ENCODE data around the gene BAZ2B.
"Not testable (repeated sequence)": the region's sequence is repeated elsewhere in the genome, so short reads cannot be mapped to it uniquely, and the experiment has no call there.

BAZ2B gene

DNA sequence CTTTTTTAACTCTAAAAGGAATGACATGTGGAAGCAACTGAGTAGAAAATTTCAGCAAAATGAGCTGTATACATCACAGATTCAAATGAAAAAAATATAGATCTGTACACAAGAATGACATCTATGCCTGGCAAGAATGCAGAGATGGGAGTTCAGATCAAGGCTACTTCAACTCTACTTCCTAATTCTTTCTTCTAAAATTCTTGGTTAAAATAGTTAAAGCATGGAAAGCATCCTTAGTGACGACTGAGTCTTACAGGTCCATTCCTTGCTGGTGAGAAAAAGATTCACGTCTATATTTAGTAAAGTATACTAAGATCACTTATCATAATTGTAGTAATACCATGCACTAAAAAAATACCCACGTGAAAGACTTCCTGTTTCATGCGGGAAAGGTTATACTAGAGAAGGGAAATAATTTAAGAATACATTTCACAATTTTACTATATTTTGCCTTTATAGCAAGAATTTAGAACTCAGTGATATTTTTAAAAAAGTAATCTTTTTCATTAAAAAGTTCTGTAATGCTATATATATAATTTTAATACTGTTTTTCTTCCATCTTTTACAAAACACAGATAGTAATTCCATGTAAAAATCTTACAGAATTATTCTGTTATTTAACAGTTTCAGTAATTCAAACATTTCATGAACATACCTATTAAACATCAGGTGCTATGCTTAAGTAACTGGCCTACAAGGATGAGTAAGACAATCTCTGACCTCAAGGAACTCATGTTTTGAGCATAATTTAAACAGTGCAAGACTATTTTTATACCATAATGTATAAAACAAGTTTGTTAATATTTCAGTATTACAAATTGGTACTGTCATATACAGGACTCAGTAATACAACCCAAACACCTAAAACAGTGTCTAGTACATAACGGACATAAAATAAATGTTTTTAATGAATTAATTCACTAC, 159.6 kb downstream of the BAZ2B start:
- DNase-seq: no peak

DNA sequence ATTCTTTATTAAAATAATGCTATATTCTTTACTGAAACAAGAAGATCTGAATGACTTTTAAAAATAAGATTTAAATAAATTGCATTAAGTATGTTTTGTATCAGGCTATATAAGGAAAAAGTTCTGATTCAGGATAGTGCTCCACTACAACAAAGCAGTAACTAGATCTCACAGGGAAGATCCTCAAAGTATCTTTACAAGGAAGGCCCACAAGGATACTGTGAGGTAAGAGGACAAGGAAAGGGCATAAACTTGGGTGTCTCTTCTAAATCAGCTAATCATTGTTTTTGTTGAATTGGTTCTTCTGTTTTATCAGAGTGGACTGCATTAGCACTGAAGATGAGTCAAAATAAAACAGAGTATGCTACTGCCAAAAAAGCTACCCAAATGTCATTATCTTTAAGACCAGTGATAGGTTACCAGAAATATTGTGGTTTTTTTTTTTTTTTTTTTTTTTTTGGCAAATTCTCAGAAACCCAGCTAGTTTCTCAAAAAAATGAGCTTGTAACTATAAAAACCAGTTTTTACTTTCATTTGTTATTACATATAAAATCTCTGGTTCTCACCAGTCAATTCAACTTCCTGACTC, 160.9 kb downstream of the BAZ2B start:
- DNase-seq: no peak

DNA sequence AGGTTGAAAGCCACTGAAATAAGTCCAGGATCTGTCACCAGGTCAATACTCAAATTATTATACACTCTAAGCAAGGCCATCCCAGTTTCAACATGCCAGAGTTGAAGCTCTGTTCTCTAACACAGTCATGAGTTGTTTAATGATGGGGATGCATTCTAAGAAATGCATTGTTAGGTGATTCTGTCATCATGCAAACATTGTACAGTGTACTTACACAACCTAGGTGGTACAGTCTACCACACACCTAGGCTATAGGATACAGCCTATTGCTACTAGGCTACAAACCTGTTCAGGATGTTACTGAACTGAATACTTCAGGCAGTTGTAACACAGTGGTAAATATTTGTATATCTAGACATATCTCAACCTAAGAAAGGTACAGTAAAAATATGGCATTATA, 162.2 kb downstream of the BAZ2B start:
- no peak for DNase-seq

DNA sequence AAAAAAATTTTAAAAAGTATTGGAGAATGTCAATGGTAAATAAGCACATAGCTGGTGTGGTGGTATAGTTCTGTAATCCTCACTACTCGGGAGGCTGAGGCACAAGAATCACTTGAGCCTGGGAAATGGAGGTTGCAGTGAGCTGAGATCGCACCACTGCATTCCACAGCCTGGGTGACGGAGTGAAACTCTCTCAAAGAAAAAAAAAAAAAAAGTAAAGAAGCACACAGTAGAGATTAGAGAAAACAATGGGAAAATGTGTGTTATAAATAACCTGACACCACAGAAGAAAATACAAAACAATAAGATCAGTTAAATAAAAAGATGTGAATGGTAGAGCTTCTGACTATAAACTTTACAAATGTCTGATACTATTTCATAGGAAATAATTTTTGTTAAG, 166.2 kb downstream of the BAZ2B start:
- no peak for DNase-seq

DNA sequence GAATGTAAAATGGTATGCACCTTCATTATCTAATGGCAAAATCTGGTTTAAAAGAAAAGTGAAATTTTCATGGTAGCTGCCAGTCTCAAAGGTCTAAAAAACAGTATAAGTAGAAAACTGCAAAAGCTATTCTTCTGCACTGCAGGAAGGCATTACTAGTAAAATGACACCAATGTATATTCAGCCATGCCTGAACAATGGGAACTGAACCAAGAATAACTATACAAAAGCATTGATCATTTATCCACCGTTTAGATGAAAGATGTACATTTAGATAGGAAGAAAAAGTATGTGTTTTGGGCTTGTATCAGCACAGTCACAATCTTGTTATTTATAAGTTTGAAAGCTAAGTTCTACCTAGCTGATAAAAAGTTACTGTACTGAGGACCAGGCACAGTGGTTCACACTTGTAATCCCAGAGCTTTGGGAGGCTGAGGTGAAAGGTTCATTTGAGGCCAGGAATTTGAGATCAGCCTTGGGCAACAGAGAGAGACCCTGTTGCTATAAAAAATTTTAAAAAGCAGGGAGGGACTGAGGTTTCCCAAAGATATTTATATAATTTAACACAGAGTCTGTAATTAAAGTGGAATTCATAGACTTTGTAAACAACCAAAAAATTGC, 166.7 kb downstream of the BAZ2B start:
- no peak for DNase-seq

DNA sequence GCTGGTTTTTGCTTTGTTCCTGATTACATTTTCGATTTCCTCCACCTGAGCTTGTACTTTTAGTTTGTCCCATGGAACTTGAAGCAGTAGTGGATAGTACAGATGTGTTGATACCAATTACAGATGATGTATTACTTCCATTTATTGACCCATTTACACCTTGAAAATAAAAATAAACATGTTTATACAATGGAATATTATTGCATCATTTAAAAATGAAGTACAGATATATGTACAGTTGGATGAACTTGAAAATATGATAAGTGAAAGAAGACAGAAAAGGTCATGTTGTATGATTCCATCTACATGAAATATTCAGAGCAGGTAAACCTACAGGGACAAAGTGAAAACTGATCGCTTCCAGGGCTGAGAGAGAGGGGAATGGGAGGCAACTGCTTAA, 169.5 kb downstream of the BAZ2B start:
- DNase-seq: no peak

DNA sequence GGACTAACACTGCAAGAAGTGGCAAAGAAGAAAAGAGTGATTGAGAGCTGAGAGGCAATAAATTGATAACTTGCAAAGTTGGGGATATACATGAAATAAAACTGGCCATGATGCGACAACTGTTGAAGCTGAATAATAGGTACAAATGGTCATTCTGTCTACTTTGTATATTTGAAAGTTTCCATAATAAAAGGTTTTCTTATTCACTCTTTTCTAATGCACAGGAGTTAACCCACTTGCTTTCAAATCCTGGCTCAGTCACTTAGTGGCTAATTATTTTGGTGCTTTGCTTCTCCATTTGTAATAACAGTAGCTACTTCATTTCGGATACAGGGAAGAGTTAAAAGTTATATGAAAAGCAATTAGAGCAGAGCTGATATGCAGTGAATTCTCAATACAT, 170.1 kb downstream of the BAZ2B start:
- DNase-seq: no peak

DNA sequence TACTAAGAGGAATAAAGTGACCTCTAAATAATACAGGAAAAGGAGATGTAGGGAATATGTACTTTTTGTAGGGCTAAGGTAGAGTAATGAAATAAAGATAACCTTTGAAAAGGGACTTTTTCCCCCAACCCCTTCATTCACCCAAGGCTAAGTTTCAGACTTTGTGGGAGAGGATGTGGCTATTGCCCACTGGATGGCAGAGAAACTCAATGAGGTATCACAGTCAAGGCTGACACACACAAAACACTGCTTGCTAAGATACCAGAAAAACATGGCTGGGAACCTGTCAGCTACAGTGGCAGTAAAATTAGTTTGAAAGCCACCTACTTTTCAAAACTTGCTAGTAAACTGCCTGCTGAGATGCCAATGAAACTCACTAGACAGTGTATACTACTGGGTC, 171.0 kb downstream of the BAZ2B start:
- DNase-seq: no peak

DNA sequence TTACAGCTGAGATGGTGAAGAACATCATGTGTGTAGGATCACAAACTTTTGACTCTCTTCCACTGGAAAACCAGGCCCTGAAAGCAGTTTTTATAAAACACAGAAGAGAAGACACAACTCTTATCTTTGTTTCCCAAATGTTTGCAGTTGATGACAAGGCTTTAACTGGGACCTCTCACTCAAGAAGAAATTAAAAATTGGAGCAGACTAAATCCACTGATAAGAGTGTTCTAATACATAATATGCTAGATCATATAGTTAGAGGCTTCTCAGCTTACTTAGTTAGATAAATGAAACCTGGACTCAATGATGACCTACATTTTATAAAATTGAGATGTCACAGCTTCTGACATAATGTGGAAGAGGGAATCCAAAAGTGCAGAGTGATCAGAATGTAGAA, 171.6 kb downstream of the BAZ2B start:
- DNase-seq: no peak

DNA sequence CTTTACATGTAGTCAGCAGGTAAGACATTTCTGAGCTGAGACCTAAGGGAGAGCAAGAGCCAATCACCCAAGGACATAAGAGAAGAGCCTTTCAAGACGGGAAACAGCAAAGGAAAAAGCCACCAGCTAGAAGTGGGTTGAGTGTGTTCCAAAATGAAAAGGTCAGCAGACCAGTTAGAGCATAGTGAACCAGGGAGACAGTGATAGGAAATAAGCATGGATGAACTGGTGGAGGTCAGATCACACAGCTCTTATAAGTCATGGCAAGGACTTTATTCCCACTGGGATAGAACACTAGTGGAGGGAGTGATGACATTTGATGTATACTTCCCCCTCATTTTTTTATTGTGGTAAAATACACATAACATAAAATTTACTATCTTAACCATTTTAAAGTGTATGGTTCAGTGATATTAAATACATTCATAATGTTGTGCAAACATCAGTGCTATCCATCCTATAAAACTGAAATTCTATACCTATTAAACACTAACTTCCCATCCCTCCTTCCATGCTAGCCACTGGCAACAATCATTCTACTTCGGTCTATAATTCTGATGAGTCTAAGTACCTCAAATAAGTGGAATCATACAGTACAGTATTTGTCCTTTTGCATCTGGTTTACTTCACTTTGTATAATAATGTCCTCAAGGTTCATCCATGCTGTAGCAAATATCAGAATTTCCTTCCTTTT, 174.0 kb downstream of the BAZ2B start:
- DNase-seq: no peak

DNA sequence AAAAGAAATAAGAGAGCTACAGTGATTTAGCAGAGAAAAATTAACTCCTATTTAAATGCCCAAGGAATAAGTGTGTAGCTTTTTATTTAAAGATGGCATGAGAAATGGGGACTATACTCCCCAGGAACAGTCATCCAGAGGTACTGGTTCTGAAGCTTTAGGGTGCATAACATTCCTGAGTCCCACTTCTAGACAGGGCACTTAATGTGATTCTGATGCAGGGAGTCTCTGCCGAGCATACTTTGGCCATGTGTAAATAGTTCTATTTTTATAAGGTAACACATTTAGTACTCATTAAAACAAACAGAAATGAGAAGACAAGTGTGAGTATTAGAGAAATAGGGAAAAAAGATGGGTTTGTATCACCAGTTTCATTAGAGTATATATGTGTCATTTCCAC, 175.2 kb downstream of the BAZ2B start:
- no peak for DNase-seq

DNA sequence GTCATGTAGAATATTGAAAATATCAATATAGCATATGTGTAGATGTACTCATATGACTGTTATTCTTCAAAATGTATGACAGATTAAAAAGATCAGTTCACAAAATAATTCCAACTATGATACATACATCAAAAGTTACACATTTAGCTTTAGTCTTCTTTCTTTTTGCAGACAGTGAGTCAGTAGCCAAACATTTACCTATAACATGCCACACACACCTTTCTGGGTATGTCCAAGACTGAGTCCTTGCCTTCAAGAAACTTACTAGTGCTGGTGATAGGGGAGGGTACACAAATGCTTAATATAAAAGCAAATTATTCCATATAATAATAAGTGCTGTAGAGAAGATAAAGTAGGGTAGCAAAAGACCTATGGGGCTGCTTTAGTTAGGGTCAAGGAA, 176.9 kb downstream of the BAZ2B start:
- no peak for DNase-seq

DNA sequence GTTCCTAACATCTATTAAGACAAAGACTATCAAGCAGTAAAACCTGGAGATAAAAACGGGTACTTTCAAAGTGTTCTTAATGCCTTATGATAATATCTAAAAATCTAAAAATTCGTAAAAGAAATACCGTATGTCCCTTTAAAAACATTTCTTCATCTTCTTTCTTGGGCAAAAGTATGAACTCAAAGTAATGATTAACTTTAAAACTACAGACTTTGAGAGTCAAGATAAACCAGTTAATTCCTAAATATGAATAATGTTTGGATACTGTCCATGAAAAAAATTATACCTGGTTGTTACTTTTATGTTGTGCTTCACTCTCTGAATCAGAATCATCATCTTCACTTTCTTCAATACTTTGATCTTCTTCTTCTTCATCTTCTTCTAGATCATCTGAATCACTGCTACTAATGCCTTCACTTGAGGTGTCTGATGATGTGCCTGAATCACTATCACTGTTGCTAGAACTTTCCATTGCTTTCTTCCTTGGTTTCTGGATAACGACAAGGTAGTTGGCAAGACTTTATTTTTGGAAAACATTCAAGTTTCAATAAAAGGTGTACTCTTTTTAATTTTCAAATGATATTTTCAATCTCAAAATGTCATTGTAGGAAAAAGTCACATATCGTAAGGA, 177.5 kb downstream of the BAZ2B start:
- no peak for DNase-seq

DNA sequence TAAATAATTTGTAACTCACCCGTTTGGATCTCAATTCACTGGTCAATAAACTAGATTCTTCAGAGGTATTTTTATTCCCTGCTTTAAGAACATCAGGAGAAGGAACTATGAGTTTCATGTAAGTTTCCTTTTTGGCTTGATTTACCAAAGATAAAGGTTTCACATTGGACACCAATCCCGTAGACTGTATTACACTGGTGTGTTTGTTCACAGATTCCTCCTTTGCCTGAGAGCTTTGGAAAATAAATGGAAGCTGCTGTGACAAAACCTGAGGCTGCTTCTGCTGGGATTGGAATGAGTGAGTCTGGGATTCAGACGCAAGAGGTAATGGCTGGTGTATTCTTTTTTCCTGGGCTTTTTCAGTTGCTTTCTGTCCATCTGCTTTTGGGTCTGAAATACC, 178.1 kb downstream of the BAZ2B start:
- no peak for DNase-seq

DNA sequence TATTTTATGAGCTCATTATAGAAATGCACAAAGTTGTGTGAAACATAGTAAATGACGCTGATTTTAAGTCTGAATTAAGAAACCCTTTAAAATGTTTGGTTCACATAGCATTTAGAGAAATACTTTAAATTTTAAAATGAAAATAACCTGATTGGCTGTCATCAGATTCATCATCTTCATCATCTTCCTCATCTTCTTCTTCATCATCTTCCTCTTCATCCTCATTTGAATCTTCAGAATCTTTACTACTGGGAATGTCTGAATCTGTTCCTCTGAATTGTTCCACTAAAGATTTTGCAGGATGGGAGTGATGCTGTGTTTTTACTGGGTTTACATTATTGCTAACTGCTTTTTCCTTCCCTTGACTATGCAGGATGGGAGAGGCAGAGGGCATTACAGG, 183.7 kb downstream of the BAZ2B start:
- DNase-seq: no peak

DNA sequence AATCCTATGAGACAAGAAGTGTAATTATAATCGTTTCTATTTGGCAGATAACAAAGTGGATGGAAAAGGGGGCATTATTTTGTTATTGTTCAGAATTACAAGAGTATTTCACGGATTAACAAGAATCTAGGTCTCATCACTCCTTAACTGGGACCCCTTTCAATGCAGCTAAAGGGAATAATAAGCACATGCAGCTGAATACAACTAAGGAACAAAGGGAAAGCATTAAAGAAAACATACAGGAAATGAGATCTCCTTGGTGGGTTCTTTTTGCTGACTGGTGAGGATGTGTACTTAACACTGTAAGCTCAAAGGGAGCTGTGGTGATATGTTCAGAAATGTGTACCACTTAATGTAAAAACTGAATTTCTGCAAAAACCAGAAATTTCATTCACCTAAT, 189.3 kb downstream of the BAZ2B start:
- no peak for DNase-seq

DNA sequence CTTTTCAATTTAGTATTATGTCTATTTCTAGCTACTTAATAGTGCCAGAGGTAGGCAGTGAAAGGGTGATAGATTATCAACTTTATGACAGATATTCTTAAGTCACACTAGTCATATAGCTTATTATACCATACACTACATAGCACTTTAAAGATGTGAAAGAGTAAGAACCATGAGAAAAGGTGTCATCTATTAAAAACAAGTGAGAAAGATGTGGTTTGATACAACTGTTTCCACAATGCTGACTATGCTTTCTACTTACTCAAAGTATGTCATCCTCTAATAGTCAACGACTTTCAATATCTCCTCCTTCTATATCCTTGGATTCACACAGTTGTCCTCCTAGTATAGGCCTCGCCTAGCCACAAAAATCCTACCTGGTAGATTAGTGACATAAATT, 196.9 kb downstream of the BAZ2B start:
- DNase-seq: no peak

DNA sequence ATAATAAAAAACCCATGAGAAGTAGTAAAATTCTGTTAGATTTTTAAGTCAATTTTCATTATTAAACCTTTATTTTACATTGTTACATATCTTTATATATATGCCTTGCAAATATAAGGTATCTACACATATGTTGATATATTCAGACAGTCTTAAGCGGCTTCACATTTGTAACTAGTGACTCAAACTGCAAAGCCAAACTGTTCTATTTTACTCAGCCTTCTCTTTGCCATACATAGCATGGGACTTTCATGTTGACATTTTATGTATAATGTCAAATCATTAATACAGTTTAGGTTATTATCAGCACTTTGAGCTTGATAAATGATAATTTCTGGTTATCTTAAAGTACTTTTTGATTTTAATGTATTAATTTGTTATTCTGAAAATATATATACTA, 204.9 kb downstream of the BAZ2B start:
- DNase-seq: no peak

DNA sequence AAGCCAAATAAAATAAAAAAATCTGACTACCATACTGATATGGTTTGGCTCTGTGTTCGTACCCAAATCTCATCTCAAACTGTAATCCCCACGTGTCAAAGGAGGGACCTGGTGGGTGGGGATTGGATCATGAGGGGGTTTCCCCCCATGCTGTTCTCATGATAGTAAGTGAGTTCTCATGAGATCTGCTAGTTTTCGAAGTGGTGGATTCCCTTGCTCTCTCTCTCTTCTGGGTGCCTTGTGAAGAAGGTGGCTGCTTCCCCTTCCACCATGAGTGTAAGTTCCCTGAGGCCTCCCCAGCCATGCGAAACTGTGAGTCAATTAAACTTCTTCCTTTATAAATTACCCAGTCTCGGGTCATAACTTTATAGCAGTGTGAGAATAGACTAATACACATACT, 206.1 kb downstream of the BAZ2B start:
- no peak for DNase-seq

DNA sequence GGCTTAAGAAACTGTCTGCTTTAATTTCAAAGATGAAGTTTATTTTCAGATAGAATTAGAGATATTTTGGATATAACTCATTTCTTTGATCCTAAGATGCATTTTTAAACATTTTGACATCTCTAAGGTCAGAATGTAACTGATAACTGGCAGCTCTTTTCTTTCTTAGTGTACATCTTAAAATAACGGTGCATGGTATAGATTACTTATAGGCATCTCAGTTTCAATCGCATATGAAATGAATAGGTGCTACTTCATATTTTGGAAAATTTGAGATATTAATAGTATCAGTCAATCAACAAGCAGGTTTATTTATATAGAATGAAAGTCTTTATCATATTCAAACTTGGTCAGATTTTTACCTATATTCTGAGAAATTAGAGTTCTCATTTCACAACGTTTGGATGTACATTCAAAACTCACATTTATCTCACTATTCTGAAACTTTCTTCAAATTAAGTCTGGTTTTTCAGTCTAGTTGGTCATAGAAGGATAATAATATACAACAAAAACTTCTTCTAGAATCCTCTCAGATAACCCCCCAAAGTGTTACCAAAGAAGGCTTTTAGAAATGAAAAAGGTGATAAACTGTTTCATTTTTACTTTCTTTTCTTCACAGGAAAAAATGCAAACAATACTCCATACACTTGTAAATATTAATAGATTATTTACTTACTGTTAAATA, 207.1 kb downstream of the BAZ2B start:
- no peak for DNase-seq

DNA sequence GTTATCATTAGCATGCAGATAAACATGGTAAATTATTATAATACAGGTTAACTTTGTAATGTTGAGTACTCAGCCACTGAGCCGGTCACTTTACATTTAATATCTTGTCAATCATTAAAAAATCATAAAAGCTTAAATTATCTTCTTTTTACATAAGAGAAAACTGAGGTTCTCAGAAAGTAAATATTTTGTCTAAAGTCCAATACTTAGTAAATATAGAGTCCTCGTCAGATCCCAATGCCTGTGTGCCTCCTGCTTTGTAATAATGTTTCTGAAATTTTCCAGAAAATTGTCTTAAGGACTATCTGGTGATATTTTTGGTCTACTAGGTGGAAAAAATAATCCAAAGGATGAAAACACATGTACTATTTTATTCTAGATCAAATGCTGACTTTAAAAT, 213.6 kb downstream of the BAZ2B start:
- DNase-seq: no peak

DNA sequence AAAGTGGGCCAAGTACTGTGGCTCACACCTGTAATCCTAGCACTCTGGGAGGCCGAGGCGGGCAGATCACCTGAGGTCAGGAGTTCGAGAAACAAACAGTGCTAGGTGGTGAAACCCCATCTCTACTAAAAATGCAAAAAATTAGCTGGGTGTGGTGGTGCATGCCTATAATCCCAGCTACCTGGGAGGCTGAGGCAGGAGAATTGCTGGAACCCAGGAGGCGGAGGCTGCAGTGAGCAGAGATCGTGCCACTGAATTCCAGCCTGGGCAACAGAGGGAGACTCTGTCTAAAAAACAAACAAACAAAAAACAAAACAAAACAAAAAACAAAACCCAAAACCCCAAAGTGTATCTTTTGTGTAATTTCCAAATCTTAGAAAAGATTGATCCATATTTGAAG, 214.2 kb downstream of the BAZ2B start:
- DNase-seq: not testable (repeated sequence)

Data from NCI-H2081 (cell line).